ENCODE measurements around the gene WWTR1.

DNA sequence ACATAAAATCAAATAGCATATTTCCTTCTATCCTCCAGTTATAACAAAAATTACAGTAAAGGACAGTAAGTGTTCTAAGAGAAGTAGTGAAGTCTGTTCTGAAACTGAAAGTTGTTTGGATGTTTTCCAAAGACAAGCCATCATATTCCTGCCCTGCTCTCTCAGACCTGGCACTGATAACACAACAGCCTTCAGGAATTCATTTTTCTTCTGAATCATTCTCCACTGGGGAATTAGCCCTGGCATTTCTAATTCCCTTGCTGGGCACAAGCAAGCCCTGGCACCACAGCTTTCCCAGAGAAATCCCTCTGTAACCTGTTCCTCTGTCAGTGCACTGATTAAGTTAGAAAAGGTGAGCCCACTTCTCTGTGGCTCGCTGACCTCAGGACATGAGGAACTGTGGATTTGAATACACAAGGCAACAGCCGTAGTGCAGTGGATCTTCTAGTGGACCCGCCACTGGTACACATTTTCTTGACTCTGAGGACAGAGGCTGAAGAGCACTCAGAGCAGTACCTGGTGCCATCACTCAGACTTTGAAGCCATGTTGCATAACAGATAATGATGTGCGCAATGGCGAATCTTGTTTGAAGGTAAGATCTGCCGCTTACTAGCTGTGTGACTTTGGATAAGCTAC lies 61.6 kb downstream of the WWTR1 start:
- TF ChIP-seq POLR2AphosphoS5 (IDR thresholded peaks at IDR 0.05; ENCODE audit: insufficient read depth, low read depth, low read length) (no peak), CTCF (IDR thresholded peaks at IDR 0.05; ENCODE audit: extremely low read depth in 1 of 2, insufficient read depth in 1 of 2, low read depth in 1 of 2, low read length in 2 of 2) (no peak), FOS (IDR thresholded peaks at IDR 0.05; ENCODE audit: borderline replicate concordance, insufficient read depth, low read length) (no peak)
